HepG2 (cell line): ENCODE results near the gene SH3GL1. TPM values are rescaled to one million over a fixed set of nuclear protein-coding genes. Genes with fewer than 3 reads are reported as not detected.

Source experiments
- ATAC-seq: fragments of 200-7000 bp; cut with Tn5 transposase; 3 replicates; pipeline ENCODE4 v1.9.1; 2020; ENCODE audit warnings: mild to moderate bottlenecking, moderate library complexity
- BruUV-seq: library from RNA; stranded (reverse); fragments of 400-500 nt; replicated peaks from 2 replicates; lab custom pipeline; 2021; lab: Mats Ljungman, UMichigan
- CTCF ChIA-PET: fragments of 300-600 bp; formaldehyde crosslinking; extraction: SDS; loops from one replicate; lab custom pipeline; 2021; ENCODE audit warnings: low total read pairs, inconsistent platforms, low intra/inter-chr PET ratio; lab: Yijun Ruan, JAX
- POLR2A ChIA-PET: fragments of 350-600 bp; sonication (Branson Sonifier 250); formaldehyde crosslinking; loops from one replicate; lab custom pipeline; 2020; ENCODE audit warnings: antibody characterized with exemption, inconsistent platforms; lab: Yijun Ruan, JAX
- DNase-seq: peaks from one replicate; pipeline ENCODE4 v3.0.0-alpha.2; 2015; ENCODE audit warnings: low spot score
- FAIRE-seq: peaks from 3 replicates; lab custom pipeline; 2011; peaks lifted over from hg19 to GRCh38; lab: Jason Lieb, UNC
- H2AFZ ChIP-seq: one replicate; pipeline ENCODE4 v1.6.1; 2011; ENCODE audit warnings: low read length, inconsistent platforms
- H3K27ac ChIP-seq: fragments of 300-600 bp; 3 replicates; pipeline ENCODE4 v1.8.0; 2011; ENCODE audit warnings: mixed run types, mild to moderate bottlenecking, mixed read lengths, low read length, inconsistent platforms; ENCODE audit not compliant: insufficient read depth; ENCODE audit errors: extremely low read length
- H3K27me3 ChIP-seq, 2 experiments: fragments of 200-600 bp in 1 of 2; 2 replicates in 1 of 2; 3 replicates in 1 of 2; pipeline versions ENCODE4 v1.6.0 to v1.8.0; 2011; ENCODE audit warnings: low read length in 2 of 2, mild to moderate bottlenecking in 2 of 2, moderate library complexity in 2 of 2, inconsistent platforms in 1 of 2; ENCODE audit not compliant: insufficient read depth in 2 of 2, control insufficient read depth in 1 of 2
- H3K36me3 ChIP-seq, 2 experiments: fragments of 200-600 bp in 1 of 2; replicated peaks in 1 of 2; 2 replicates in 1 of 2; 3 replicates in 1 of 2; pipeline versions ENCODE4 v1.5.1 to v1.8.0; 2011; ENCODE audit warnings: low read length in 2 of 2, inconsistent platforms in 1 of 2; ENCODE audit not compliant: insufficient read depth in 2 of 2, control insufficient read depth in 1 of 2
- H3K4me1 ChIP-seq: 2 replicates; pipeline ENCODE4 v1.5.1; 2012; ENCODE audit warnings: low read length, inconsistent platforms; ENCODE audit not compliant: insufficient read depth
- H3K4me2 ChIP-seq: 2 replicates; pipeline ENCODE4 v1.6.0; 2011; ENCODE audit warnings: low read depth, low read length, inconsistent platforms
- H3K4me3 ChIP-seq, 3 experiments: fragments of 200-600 bp in 1 of 3; sonication (generic), shearing (Covaris generic) in 1 of 3; replicated peaks in 1 of 3; 2 replicates each; pipeline ENCODE4 v1.5.1; 2011 to 2016; ENCODE audit warnings: low read length in 3 of 3, inconsistent platforms in 2 of 3, low read depth in 2 of 3, mild to moderate bottlenecking in 2 of 3, control low read depth in 1 of 3, mixed read lengths in 1 of 3; ENCODE audit not compliant: insufficient read depth in 1 of 3
- H3K79me2 ChIP-seq: one replicate; pipeline ENCODE4 v1.6.1; 2011; ENCODE audit warnings: low read length, inconsistent platforms; ENCODE audit not compliant: insufficient read depth
- H3K9ac ChIP-seq: 2 replicates; pipeline ENCODE4 v1.6.0; 2011; ENCODE audit warnings: mild to moderate bottlenecking, low read depth, low read length, inconsistent platforms; ENCODE audit not compliant: insufficient read depth
- H3K9me3 ChIP-seq: 2 replicates; pipeline ENCODE4 v1.5.1; 2012; ENCODE audit warnings: mild to moderate bottlenecking, low read length
- H4K20me1 ChIP-seq: 2 replicates; pipeline ENCODE4 v1.6.0; 2011; ENCODE audit warnings: inconsistent platforms, mild to moderate bottlenecking, low read length, moderate library complexity; ENCODE audit not compliant: insufficient read depth
- ARID2 ChIP-seq: sonication (generic); formaldehyde crosslinking; IDR thresholded peaks from 2 replicates; pipeline ENCODE4 v1.8.1; 2022; ENCODE audit warnings: mild to moderate bottlenecking, missing genetic modification reagents, borderline replicate concordance
- DBP ChIP-seq: sonication (generic); formaldehyde crosslinking; IDR thresholded peaks from 2 replicates; pipeline ENCODE4 v1.4.0; 2020; ENCODE audit warnings: missing genetic modification reagents; ENCODE audit errors: not compliant biosample characterization
- DNMT3B ChIP-seq: conservative IDR thresholded peaks from 2 replicates; pipeline ENCODE4 v1.6.1; 2016; ENCODE audit warnings: missing biosample characterization, control low read depth
- FIP1L1 ChIP-seq: fragments of 200-400 bp; formaldehyde crosslinking; IDR thresholded peaks from 2 replicates; pipeline ENCODE4 v1.6.1; 2018; ENCODE audit warnings: low read depth, mild to moderate bottlenecking, low read length, moderate library complexity, borderline replicate concordance; ENCODE audit not compliant: insufficient read depth
- FOXC1 ChIP-seq: sonication (generic); formaldehyde crosslinking; IDR thresholded peaks from 2 replicates; pipeline ENCODE4 v1.8.0; 2022; ENCODE audit warnings: mild to moderate bottlenecking, missing genetic modification reagents, borderline replicate concordance
- KMT2A ChIP-seq: sonication (generic); formaldehyde crosslinking; IDR thresholded peaks from 2 replicates; pipeline ENCODE4 v1.4.0; 2020; ENCODE audit warnings: missing genetic modification reagents
- MTA3 ChIP-seq: sonication (generic); formaldehyde crosslinking; IDR thresholded peaks from 2 replicates; pipeline ENCODE4 v1.4.0; 2020; ENCODE audit warnings: missing genetic modification reagents
- MXD4 ChIP-seq: IDR thresholded peaks from 2 replicates; pipeline ENCODE4 v1.6.1; 2016; ENCODE audit warnings: mild to moderate bottlenecking, missing biosample characterization, missing genetic modification reagents
- SNAI1 ChIP-seq: sonication (generic); formaldehyde crosslinking; IDR thresholded peaks from 2 replicates; pipeline ENCODE4 v1.5.0; 2020; ENCODE audit warnings: mild to moderate bottlenecking, missing genetic modification reagents, borderline replicate concordance
- ZFP36L2 ChIP-seq: sonication (generic); formaldehyde crosslinking; IDR thresholded peaks from 2 replicates; pipeline ENCODE4 v1.4.0; 2020; ENCODE audit warnings: missing genetic modification reagents
- ZFX ChIP-seq: sonication (generic); formaldehyde crosslinking; IDR thresholded peaks from 2 replicates; pipeline ENCODE4 v1.4.0; 2020; ENCODE audit warnings: mild to moderate bottlenecking, low read depth, missing genetic modification reagents, moderate library complexity
- ZNF280B ChIP-seq: sonication (generic); formaldehyde crosslinking; IDR thresholded peaks from 2 replicates; pipeline ENCODE4 v1.5.0; 2020; ENCODE audit warnings: missing genetic modification reagents, mild to moderate bottlenecking, borderline replicate concordance
- WGBS: methylation state at CpG from one replicate; pipeline ENCODE4 v1.1.6; 2017; ENCODE audit warnings: low lambda C conversion rate; 5-methylcytosine and 5-hydroxymethylcytosine counted together
- in situ Hi-C: cut with HindIII; loops from 2 replicates; pipeline ENCODE4 v1.10.0; 2017; ENCODE audit warnings: low pct_unique_long_range_greater_than_20kb; ENCODE audit not compliant: extremely low pct_ligation_motif_present
- intact Hi-C: fragments of 100-400 bp; cut with micrococcal nuclease; formaldehyde crosslinking; loops from one replicate; pipeline ENCODE4 v1.10.0; 2022; ENCODE audit not compliant: unreplicated experiment
- polyA plus RNA-seq, 8 experiments: library from polyadenylated mRNA; depleted of rRNA in 3 of 8; stranded (reverse) in 7 of 8; unstranded in 1 of 8; fragments of >200 nt; fragmentation: Illumina TruSeq in 4 of 8; extraction: Trizol in 4 of 8; gene quantifications; 2 replicates each; pipeline versions ENCODE4 v1.2.1 to v1.2.3, GENCODE V29; 2011 to 2016; ENCODE audit warnings: low read depth in 4 of 8, missing spikeins in 1 of 8, mixed read lengths in 1 of 8; ENCODE audit not compliant: insufficient read depth in 1 of 8
- total RNA-seq, 5 experiments: library from RNA; depleted of rRNA; stranded (reverse); fragments of >200 nt; fragmentation: Illumina TruSeq; extraction: Trizol; gene quantifications; 2 replicates each; pipeline ENCODE4 v1.2.3, GENCODE V29; 2016; ENCODE audit warnings: low read depth in 1 of 5
- TF ChIP-seq, protein P1 (sequence below): fragments of 450-650 bp; IDR thresholded peaks from 2 replicates; pipeline ENCODE4 v1.6.1; 2017; ENCODE audit warnings: mild to moderate bottlenecking

Gene SH3GL1
- total and polyA plus RNA-seq, 2 of the 13 experiments (the other 11 are each of a cell fraction or from before 2014, with no cell fraction given) = 33.0 to 45.1 TPM

DNA sequence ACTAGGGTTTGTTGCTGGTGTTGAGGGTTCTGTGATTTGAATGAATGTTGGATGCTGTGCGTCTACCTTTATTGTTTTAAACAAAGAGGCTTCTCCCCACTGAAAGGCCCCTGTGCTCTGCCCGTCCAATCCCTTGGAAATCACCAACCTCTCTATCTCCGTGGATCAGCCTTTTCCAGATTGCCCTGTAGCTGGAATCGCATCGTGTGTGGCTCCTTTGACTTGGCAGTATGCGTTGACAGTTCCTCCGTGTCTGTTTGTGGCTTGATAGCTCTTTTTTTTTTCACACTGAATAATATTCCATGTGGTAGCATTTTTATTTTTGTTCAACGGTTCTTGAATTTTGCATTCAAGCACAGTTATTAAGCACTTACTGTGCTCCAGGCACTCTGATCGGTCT is 34.0 kb upstream of the SH3GL1 start:
- no peak overlapping the region for H3K4me2 ChIP-seq
- BruUV-seq = no TSS peak
- no peak for DNase-seq
- peaks cover 20 to 69% of the 10 kb centered on the region in 2 experiments for H3K36me3 ChIP-seq
- TF ChIP-seq ZFP36L2 (CRISPR knock-in tag) = no peak
- no peak for TF ChIP-seq KMT2A
- no peak for TF ChIP-seq SNAI1
- no peak for TF ChIP-seq DBP (CRISPR knock-in tag)
- TF ChIP-seq, protein P1, sequence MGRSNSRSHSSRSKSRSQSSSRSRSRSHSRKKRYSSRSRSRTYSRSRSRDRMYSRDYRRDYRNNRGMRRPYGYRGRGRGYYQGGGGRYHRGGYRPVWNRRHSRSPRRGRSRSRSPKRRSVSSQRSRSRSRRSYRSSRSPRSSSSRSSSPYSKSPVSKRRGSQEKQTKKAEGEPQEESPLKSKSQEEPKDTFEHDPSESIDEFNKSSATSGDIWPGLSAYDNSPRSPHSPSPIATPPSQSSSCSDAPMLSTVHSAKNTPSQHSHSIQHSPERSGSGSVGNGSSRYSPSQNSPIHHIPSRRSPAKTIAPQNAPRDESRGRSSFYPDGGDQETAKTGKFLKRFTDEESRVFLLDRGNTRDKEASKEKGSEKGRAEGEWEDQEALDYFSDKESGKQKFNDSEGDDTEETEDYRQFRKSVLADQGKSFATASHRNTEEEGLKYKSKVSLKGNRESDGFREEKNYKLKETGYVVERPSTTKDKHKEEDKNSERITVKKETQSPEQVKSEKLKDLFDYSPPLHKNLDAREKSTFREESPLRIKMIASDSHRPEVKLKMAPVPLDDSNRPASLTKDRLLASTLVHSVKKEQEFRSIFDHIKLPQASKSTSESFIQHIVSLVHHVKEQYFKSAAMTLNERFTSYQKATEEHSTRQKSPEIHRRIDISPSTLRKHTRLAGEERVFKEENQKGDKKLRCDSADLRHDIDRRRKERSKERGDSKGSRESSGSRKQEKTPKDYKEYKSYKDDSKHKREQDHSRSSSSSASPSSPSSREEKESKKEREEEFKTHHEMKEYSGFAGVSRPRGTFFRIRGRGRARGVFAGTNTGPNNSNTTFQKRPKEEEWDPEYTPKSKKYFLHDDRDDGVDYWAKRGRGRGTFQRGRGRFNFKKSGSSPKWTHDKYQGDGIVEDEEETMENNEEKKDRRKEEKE = no peak
- no peak for TF ChIP-seq MTA3 (CRISPR knock-in tag)
- TF ChIP-seq ARID2 (CRISPR knock-in tag) = no peak
- TF ChIP-seq DNMT3B (CRISPR knock-in tag) = no peak
- no peak for TF ChIP-seq FIP1L1
- no peak for TF ChIP-seq ZNF280B (CRISPR knock-in tag)
- TF ChIP-seq FOXC1 (CRISPR knock-in tag) = no peak
- TF ChIP-seq MXD4 (CRISPR knock-in tag) = no peak
- TF ChIP-seq ZFX (CRISPR knock-in tag) = no peak
- TF ChIP-seq, all 625 proteins: peak for 0
- 99% methylated on average over 9 of the region's 9 CpGs for WGBS
- H3K4me3 ChIP-seq = no peak overlapping the region
- in situ Hi-C loops (no loop called here), intact Hi-C loops (no loop called here)
- H3K79me2 ChIP-seq = no peaks in the 10 kb centered on the region
- no peaks in the 10 kb centered on the region for H4K20me1 ChIP-seq
- H3K27ac ChIP-seq = no peak overlapping the region
- FAIRE-seq (no peak), ATAC-seq (no peak)
- no peaks in the 10 kb centered on the region for H3K4me1 ChIP-seq
- no peak overlapping the region for H2AFZ ChIP-seq
- H3K9ac ChIP-seq = no peak overlapping the region
- H3K9me3 ChIP-seq = no peaks in the 10 kb centered on the region
- ChIA-PET POLR2A (no interaction called here), CTCF (no interaction called here)
- H3K27me3 ChIP-seq = no peaks in the 10 kb centered on the region
